Frontal cortex (tissue), 4 donors: ENCODE measurements around the gene SFXN2. TPM values are rescaled to one million over a fixed set of nuclear protein-coding genes. Genes with fewer than 3 reads are reported as not detected.
"Not testable (repeated sequence)": the region's sequence is repeated elsewhere in the genome, so short reads cannot be mapped to it uniquely, and the experiment has no call there.

Experiments used
- DNase-seq, 2 donors: peaks; one replicate each; pipeline ENCODE4 v3.0.0; 2012; ENCODE audit warnings: low spot score in 2 of 2
- FAIRE-seq: peaks from 2 replicates; lab custom pipeline; 2012; peaks lifted over from hg19 to GRCh38; lab: Jason Lieb, UNC
- total RNA-seq: library from RNA; depleted of rRNA; stranded (reverse); fragments of >200 nt; gene quantifications from one replicate; pipeline ENCODE4 v1.2.3, GENCODE V29; 2014
- donor health status: control.
- donor health status: control.
- donor health status: control.

SFXN2 gene
- total RNA-seq, 1 donor from 2014 or later: 4.1 TPM

- DNase-seq: no peak
Observed at GRCh38 chr10:102678842-102679289, 35.6 kb upstream of the SFXN2 start.

DNA sequence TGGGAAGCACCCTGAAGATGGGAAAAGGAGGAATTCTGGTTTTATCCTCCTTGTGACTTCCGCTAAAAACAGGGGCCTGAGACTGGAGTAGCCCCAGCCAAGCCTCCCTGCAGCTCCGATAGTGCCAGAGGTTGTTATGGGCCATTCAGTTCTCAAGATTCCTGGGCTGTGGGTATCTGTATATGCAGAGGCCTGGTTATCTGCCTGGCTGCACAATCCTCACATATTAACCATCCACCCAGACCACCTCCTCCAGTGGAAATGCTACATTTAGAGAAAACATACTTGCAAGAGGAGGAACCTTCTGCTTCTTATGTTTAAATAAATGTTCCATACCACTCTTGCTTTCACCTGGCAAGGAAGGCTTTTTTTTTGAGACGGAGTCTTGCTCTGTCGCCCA, 34.8 kb upstream of the SFXN2 start:
- FAIRE-seq (no peak), DNase-seq (no peak)

More at GRCh38 chr10:102678842-102679289, 35.6 kb upstream of the SFXN2 start:
- FAIRE-seq: no peak

GRCh38 chr10:102681696-102682095, 32.7 kb upstream of the SFXN2 start:
- FAIRE-seq: no peak
- no peak for DNase-seq

DNA sequence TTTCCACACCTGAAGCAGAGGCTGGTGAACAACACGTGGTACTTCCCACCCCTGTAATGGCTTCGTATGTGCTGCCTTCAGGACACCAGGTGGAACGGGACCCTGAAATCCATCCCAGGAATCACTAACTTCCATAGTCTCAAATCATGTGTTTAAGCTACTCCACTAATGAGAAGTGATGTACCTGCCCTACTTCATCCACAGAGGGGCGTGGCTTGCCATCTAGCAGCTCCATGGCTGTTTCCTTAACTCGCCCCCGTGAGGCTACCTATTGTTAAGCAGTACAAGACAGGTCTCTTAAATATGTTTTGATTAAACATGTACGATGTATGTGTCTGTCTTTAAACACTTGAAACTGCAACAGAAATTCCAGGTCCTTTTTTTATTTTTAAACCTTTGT, 32.0 kb upstream of the SFXN2 start:
- FAIRE-seq (no peak), DNase-seq (no peak)

DNA sequence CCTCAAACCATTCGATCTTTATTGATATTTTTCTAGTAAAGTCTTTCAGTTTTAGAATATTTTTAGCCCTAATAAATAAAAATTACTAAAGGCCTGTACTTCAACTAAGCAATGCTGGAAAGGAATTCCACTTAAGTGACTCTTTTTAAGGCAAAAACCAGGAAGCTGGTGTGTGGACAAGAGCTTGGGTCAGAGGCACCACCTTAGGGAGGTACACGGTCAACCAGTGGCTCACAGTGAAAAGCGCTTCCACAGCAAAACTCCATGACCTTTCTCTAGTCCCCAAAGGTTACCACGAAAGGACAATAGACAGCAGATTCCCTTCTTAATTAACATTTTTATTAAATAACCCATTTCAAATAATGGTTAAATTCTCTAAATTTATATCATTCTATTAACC, 31.5 kb upstream of the SFXN2 start:
- no peak for DNase-seq
- FAIRE-seq: no peak

DNA sequence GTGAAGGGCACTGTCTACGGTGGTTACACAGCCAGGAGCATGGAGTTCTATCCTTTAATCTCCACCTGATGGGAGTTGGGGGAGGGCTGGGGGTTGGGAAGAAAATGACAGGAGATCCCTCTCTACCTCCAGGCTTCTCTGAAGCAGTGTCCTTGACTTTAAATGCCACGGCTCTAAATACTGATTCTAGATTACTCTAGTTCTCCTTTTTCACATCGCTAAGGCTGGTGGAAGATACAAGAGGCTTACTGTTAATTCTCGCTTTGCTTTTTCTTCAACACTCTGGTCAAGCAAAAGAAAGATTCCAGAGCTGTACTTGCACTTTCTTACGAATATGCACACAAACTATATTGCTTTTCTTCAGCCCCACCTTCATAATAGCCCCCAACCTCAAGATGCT, 30.7 kb upstream of the SFXN2 start:
- DNase-seq (no peak), FAIRE-seq (no peak)

DNA sequence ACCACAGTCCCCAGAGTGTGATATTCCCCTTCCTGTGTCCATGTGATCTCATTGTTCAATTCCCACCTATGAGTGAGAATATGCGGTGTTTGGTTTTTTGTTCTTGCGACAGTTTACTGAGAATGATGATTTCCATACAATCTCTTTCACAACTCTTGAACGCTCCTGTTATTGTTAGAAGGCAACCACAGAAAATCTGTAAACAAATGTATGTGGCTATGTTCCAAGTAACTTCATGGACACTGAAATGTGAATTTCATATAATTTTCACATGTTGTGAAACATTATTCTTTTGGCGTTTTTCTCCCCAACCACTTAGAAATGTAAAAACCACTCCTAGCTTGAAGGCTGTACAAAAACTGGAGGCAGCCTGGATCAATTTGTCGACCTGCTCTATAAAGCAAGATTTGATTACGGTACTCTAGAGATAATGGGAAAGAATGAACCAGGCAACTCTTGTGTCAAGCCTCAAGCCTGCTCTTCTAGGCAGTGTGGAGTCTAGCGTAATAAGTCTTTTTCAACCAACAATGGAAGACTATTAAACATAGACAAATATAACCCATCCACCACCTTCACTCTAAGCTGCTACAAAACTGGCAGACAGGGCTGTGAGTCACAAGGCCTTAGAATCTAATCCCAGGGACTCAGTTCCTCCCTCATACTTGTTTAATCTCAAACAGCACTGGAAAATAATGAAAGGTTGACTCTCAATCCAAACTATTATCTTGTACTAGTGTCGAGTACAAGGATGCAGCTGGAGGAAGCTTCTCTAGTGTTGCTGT, 23.0 kb upstream of the SFXN2 start:
- DNase-seq: no peak
- FAIRE-seq: no peak

DNA sequence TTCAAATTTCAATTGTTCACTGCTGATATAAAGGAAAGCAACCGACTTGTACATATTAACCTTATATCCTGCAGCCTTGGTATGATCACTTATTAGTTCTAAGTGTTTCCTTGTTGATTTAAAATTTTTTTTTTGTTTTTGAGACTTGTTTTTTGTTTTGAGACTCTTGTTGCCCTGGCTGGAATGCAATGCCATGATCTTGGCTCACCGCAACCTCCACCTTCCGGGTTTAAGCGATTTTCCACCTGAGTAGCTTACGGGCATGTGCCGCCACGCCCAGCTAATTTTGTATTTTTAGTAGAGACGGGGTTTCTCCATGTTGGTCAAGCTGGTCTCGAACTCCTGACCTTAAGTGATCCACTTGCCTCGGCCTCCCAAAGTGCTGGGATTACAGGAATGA, 19.0 kb upstream of the SFXN2 start:
- not testable (repeated sequence) for FAIRE-seq

GRCh38 chr10:102696736-102697135, 17.7 kb upstream of the SFXN2 start:
- no peak for DNase-seq
- no peak for FAIRE-seq

More for the DNA sequence above, 19.0 kb upstream of the SFXN2 start:
- not testable (repeated sequence) for DNase-seq

DNA sequence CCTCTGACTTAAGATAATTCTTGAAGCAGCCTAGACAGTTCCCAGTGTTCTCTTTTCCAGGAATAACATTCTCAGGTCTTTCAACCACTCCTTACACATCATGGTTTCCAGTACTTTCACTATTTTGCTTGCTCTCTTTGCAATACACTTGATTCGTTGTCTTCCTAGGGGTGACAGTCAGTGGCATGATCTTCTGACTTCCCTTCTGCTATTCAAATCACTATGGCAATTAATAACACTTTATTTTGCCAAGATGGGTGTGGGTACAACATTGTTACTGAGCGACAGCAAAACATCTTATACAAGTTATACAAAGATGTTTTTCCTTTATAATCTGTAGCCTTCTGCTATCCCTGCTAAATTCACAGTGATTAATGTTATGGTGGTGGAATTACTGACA, 15.5 kb upstream of the SFXN2 start:
- DNase-seq (no peak), FAIRE-seq (no peak)

- DNase-seq (no peak), FAIRE-seq (no peak)
Observed at GRCh38 chr10:102701272-102701671, 13.2 kb upstream of the SFXN2 start.

DNA sequence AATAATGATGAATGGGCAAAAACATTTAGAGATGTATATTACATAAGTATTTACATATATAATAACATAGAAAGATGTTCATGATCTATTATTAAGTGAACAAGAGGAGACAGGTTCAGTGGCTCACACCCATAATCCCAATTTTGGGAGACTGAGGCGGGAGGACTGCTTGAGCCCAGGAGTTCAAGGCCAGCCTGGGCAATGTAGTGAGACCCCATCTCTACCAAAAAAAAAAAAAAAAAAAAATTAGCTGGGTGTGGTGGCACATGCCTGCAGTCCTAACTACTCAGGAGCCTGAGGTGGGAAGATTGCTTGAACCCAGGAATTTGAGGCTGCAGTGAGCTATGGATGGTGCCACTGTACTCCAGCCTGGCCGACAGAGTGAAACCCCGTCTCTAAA, 12.6 kb upstream of the SFXN2 start:
- FAIRE-seq (no peak), DNase-seq (no peak)

DNA sequence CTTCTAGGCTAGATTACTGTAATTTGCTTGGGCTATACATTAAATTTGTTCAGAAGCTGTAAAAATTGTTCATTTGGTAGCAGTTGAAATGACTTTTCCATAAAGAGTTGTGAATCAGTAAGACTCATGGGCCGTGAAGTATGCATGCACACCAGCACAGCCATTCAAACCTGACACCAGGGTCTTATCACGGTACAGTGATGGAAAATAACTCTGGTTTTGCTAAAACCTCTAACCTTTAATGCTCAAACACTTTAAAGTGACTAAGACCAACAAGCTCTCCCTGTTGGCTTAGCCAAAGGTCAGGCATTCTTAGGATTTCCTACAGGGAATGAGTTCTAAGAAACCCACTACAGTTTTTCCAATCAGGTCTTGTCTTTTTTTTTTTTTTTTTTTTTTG, 11.7 kb upstream of the SFXN2 start:
- FAIRE-seq (no peak), DNase-seq (no peak)

GRCh38 chr10:102704915-102705314, 9.5 kb upstream of the SFXN2 start:
- no peak for FAIRE-seq
- DNase-seq: no peak

DNA sequence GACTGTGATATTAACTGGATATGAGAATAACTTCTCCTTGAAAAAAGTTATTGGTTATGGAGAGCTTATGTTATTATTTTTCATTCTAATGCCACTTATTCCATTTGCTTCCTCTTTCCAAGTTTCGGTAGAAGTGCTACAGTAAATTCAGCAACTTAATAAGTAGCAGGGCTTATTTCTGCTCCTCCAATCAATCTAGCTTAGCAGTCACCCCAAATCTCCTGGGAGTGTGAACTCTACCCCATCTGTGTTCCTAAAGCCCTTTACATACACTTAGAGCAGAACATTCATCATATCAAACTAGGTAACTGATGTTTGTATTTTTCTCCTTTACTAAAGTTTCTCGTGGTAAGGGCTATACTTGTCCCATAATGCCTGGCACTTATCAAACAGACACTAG, 8.9 kb upstream of the SFXN2 start:
- DNase-seq: no peak
- no peak for FAIRE-seq

DNA sequence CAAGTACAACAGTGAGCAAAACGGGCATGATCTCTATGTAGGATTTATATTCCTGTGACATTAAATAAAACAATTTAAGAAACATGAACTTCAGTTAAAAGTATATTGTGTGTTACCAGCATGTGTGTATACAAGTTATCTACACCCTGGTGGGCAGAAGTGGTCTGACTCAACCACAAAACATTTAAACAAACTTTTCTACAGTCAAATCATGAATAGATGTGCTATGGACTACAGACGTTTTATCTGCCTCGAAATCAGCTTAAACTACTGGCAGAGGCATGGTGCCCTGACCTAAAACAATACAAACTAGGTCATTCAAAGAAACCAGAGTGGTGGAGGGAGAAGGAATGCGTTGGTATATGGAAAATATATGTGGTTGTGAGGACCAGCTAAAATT, 3.8 kb upstream of the SFXN2 start:
- FAIRE-seq: no peak

DNA sequence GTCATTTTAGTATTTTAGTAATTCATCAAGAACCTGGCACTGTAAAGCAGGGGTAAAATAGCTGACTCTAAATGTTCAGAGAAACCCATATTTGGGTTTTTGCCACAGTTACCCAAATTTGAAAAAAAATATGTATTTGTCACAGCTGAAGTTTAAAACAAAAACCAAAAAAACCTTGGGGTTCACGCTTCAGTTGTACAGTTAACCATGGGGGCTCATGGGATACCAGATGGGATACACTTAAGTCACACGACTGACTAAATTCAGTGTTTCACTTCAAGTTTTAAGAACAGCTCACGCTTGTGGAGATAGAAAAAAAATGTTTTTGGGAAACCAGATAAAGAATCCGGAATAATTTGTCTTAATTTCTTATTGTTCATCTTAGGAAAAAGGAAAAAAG, 2.3 kb upstream of the SFXN2 start:
- no peak for FAIRE-seq
- no peak for DNase-seq

More for the DNA sequence above, 3.8 kb upstream of the SFXN2 start:
- DNase-seq: no peak

DNA sequence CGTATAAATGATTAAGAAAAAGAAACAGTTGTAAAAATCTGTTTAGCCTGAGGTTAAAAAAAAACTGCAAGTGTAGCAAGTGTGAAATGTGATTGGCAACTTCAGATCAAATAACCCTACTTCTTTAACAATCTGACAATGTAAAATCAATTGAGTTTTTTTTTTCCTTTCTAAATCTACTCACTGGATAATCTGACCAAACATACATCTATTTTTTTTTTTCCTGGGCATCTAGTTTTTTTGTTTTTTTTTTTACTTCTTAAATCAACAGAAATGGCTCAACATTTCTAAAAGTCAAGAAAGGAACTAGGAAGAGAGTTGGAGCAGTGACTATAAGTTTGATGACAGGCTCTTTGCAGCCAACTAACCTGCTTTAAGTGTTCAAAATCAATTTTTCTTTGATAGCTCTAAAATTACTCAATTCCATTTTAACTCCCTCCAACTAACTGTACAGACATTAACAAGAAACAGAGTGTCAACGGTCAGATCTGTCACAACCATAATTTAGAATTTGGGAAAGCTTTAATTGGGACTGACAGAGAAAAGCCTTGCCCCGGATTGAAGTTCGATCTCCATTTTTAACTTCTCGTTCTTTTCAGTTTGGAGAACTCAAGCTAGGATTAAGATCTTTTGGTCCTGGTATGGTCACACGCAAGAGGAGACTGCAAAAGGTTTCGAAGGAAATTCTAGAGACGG, 1.4 kb upstream of the SFXN2 start:
- no peak for FAIRE-seq
- no peak for DNase-seq

- DNase-seq (peak in 1 of 2 donors; percentile 36), FAIRE-seq (no peak)
Observed at GRCh38 chr10:102713539-102713813, 960 bp upstream of the SFXN2 start.

DNA sequence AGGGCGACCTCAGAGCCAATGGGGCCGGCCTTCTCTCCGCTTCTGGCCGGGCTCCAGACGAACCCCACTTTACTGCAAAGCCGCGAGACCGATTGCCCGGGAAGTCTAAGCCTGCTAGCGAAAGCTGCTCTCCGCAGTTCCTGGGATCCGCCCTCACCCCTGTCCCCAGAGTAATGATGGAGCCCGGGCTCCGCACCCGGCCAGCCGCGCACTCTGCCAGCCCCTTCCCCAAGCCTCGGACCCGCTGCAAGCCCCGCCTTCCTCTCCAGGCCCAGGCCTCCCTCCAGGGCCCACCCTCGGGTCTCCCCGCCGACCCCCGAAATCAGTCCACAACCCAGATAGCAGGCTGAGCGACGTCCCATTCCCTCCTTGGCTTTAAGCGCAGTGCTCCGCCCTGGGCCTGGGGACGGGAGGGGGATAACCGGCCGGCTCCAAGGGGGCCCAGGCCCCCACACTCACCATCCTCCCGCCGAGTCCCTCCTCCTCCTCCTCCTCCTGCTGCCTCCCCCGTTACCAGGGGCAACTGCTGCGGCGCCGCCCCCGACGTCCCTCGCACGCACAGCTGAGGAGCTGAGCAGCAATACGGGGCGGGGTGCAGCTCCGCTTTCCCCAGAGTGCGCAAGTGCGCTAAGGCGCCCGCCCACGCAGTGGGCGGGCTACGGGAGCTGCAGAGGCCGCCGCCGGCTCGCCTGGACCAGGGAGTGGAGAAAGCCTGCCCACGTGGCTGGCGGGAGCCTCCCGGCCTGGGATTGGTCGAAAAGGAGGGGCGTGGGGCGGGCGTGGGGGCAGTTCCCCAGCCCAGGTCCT, 419 bp upstream of the SFXN2 start, which contains the start of gene ARL3:
TSS of gene ARL3 (minus strand) at position 584 of the 807 bp plus-strand sequence. CDS start at position 462, 122 bp downstream.
- no peak for FAIRE-seq

DNA sequence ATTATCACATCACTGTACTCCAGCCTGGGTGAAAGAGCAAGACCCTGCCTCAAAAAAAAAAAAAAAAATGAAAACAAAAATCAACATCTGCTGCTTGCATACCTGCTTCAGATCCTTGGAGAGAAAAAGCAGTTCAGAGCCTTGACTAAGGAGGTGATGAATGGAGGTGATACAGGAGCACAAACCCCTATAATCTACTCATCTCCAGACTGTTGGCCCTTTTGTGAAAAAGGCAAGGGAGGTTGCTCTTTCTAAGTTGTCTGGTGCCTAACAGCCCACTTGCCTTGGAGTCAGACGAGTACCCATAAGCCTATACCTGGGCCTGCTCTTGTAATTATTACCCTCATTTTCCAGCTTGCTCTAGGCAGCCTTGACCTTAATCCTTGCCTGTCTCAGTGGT, 1.4 kb downstream of the SFXN2 start:
- no peak for FAIRE-seq
- DNase-seq: no peak

More for the DNA sequence above, 419 bp upstream of the SFXN2 start, which contains the start of gene ARL3:
- DNase-seq: peak; percentile 94 to 97
